Limb (tissue), 2 donors: ENCODE measurements around the gene WWP2.
"Not testable (repeated sequence)": the region's sequence is repeated elsewhere in the genome, so short reads cannot be mapped to it uniquely, and the experiment has no call there.

ENCODE experiments used
- DNase-seq, 2 donors: peaks; one replicate each; pipeline ENCODE4 v3.0.0-alpha.2; 2016; ENCODE audit errors: extremely low spot score in 2 of 2

The WWP2 gene

DNA sequence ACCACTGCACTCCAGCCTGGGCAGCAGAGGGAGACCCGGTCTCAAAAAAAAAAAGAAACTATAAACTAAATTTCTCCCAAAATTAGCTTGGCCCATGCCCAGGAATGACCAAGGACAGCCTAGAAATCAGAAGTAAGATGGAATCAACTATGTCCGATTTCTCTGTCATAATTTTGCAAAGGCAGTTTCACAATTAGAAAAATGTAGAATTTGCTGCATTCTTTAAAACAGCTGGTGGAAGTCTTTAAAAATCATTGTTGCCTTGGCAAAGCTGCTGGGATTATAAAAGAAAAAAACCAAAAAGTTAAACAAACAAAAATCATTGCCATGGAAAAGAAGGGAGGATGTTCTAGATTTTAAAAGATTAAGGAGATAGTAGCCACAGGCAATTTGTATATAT, 32.4 kb downstream of the WWP2 start:
- DNase-seq = no peak

DNA sequence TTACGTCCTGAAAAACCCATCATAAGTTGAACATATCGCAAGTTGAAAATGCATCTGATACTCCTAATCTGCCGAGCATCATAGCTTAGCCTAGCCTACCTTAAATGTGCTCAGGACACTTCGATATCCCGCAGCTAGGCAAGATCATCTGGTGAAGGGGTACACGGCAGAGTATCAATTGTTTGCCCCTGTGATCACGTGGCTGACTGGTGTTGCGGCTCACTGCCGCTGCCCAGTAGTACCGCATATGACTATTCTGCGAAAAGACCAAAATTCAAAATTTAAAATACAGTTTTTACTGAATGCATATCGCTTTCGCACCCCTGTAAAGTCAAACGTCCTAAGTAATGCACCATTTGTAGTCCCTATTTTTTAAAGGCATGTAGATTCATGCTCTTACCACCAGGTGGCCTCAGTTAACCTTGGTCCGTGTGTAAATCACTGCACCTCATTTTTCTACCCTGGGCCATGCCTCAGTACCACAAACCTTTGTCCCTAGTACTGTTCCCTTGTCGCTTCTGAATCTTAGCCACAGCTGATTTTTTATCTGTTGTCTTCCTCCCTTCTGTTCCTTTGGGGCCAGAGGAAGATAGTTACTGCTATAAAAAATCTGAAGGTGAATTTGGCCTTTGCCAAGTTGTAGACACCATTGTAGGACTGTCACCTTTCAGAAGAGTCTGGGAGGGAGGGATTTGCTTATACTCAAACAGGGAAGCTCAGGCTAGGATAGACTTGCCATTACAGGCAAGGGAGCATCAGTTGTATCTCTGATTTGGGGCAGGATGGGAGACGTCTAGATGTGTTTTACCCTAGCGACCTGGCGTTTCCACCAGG, 34.4 kb downstream of the WWP2 start:
- DNase-seq = peak; percentile 53 to 83

DNA sequence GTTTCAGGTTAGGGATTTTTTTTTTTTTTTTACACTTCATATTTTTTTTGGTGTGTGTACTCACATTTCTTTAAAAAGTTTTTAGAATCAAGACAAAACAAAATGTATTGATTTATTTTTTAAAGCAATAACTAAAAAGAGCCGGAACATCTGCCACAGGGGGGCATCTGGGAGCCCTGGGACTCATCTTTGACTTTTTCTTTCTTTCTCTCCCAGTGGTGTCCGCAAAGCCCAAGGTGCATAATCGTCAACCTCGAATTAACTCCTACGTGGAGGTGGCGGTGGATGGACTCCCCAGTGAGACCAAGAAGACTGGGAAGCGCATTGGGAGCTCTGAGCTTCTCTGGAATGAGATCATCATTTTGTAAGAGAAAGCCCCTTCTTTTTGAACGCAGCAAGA, 36.3 kb downstream of the WWP2 start:
- peak in 1 of 2 donors; percentile 38 for DNase-seq

DNA sequence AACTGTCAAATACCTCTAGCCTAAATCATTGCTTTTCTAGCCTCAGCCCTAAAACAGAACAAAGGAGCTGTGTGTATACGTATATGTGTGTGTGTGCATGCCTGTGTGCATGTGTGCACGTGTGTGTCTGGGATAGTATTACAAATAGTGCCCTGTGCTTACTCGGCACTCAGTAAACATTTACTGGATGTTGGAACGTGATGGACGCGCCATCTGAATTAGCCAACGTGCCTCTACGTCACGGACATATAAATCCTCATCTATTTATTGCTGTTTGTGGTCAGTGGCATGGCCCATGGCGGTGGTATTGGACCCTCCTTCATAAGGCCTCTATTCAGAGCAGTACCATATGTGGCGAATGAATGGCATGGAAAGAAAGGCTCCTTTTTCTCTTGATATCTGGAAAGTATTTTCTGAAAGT, 37.5 kb downstream of the WWP2 start:
- peak; percentile 47 to 55 for DNase-seq

DNA sequence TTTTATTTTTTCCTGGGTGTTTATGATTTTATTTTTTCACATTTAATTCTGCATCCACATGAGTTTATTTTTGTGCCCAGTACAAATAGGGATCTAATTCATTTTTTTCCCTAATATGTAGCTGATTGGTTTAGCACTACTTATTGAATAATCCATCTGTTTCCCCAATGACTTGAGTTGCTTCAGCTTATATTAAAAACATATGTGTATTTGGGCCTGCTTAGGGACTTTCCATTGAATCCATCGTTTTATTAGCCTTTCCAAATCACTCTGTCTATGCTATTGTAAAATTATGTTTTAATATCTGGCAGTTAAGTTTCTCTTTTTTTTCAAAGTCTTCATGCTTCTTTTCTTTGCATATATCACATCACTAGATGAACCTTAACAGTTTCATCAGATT, 42.2 kb downstream of the WWP2 start:
- peak in 1 of 2 donors; percentile 45 for DNase-seq

DNA sequence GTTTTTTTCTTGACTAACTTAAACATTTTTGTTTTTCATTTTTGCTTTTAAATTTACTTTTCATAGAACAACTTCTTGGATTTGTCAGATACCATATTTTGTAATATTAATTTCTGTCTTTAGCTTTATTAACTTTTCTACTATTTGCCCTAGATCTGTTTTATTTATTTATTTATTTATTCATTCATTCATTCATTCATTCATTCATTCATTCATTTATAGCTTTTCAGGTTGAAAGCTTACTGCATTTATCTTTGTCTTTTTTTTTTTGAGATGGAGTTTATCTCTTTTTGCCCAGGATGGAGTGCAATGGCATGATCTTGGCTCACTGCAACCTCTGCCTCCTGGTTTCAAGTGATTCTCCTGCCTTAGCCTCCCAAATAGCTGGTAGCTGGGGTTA, 44.6 kb downstream of the WWP2 start:
- not testable (repeated sequence) for DNase-seq

DNA sequence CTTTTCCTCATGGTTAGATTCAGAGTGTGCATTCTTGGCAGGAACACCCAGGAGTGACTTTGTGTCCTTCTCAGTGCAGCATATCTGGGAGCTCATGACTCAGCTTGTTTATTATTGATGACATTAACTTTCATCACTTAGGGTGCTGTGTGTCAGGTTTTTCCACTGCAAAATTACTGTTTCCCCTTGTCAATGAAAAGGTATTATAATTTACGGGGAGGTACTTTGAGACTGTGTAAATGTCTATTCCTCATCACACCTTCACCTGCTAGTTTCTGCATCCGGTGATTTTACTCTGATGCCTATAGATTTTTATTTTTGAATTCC, 50.5 kb downstream of the WWP2 start:
- DNase-seq = no peak

DNA sequence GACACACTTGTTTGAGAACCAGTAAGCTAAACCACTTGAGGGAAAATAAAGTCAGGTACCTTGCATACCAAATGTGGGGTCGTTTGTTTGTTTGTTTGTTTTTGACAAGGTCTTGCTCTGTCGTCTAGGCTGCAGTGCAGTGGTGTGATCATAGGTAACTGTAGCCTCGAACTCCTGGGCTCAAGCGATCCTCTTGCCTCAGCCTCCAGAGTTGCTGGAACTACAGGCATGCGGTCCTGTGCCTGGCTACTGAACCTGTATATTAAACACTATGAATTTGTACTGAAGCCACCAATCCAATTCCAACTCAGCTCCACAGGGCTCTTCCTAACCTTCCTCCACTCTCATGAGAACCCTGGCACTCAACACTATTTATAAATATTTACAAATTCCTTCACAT, 51.9 kb downstream of the WWP2 start:
- DNase-seq = no peak

DNA sequence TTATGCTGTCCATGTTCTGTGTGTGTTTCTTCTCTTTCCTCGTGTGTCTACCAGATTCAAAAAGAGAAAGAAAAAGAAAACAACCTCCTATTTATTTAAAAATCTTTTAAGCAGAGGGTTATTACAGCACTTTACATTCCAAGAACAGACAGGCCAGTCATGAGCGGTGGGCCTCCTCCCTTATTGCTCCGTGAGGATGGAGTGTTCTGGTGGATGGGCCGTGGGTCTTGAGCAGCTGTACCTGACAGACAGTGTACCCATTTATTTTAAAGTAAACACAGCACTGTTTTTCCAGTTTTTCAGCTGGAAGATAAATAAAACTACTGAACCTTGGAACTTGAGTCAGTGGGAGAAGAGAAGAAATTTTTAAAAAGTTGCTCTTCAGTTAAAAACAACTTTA, 52.4 kb downstream of the WWP2 start:
- no peak for DNase-seq

DNA sequence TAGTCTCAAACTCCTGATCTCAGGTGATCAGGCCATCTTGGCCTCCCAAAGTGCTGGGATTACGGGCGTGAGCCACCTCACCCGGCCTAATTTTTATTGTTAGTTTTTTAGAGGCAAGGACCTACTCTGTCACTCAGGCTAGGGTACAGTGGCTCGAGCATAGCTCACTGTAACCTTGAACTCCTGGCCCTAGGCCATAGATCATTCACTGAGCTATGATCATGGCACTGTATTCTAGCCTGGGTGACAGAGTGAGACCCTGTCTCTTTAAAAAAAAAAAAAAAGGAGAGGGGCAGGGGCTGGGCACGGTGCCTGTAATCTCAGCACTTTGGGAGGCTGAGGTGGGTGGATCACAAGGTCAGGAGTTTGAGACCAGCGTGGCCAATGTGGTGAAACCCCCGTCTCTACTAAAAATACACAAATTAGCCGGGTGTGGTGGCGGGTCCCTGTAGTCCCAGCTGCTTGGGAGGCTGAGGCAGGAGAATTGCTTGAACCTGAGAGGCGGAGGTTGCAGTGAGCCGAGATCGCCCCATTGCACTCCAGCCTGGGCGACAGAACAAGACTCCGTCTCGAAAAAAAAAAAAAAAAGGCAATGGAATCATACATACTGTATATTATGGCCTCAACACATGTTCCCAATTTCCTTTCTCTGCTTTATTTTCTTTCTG, 53.2 kb downstream of the WWP2 start:
- DNase-seq = not testable (repeated sequence)

DNA sequence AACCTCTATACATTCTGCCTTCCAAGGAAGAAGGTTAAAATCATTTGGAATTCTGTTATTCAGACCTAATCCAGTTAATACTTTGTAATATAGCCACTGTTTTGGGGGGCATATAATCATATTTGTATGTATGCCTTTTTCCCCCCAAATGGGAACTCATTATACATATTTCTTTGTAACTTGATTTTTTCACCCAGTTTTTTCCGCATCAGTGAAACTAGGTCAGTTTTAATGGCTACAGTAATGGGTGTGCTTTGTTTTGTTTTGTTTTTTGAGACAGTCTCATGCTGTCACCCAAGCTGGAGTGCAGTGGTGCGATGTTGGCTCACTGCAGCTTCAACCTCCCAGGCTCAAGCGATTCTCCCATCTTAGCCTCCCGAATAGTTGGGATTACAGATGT, 54.9 kb downstream of the WWP2 start:
- no peak for DNase-seq

DNA sequence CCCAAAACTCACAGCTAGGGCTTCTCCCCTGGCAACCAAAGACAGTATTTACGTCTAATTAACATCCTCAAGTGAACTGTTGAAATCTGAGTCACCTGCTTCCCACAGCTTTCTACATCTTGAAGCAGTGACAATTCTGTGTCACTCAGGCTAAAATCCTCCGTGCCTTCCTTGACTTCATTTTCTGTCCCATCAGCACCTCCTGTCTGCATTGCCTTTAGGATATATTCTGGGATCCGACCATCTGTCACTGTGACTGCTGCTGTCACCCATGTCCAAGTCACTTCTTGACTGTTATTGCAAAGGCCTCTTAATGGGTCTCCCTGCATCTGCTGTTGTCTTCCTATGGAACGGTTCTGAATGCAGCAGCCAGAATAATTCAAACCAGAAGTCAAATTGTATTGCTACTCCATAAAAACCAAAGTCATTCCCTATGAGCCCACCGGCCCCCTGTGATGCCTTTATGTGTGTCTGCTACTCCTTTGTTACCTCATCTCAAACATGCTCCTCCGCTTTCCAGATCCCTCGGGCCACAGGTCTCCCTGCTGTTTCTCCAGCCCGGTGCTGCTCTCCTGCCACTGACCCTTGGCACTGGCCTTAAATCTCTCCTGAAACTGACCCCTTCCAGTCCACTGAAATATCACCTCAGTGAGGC, 56.9 kb downstream of the WWP2 start:
- no peak for DNase-seq

DNA sequence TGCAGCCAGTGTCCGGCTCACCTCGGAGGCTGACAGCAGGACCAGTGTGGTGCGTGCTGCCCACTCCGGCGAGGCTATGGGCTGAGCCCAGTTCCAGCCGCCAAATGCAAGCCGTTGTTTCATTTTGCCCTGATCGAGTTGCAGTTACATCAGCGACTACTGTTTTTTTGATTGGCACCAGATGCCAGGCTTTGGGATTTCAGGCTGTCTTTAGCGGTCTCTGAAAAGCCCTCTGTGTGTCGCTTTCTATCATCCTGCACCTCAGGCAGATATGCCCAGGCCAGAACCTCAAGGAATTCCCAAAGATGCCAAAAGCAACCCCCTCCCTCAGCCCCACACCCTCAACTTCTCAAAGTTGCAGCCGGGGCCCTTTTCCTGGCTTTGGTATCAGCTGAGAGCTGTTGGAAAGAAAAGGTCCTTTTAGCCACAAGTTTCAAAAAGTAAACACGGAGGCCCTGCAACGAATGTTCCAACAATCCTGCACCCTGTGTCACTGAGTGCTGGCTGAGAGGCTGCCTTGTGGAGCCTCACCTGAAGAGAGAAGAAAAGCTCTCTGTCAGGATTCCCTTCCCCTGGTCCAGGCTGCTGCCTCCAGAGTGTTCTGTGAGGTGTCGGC, 58.9 kb downstream of the WWP2 start:
- peak; percentile 51 to 55 for DNase-seq

DNA sequence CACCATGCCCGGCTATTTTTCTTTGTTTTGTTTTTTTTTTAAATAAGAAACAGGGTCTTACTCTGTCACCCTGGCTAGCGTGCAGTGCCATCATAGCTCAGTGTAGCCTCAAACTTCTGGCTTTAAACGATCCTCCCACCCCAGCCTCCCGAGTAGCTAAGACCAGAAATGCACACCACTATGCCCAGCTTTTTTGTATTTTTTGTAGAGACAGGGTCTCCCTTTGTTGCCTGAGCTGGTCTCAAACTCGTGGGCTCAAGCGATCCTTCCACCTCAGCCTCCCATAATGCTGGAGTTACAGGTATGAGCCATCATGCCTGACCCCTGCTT, 59.7 kb downstream of the WWP2 start:
- no peak for DNase-seq

DNA sequence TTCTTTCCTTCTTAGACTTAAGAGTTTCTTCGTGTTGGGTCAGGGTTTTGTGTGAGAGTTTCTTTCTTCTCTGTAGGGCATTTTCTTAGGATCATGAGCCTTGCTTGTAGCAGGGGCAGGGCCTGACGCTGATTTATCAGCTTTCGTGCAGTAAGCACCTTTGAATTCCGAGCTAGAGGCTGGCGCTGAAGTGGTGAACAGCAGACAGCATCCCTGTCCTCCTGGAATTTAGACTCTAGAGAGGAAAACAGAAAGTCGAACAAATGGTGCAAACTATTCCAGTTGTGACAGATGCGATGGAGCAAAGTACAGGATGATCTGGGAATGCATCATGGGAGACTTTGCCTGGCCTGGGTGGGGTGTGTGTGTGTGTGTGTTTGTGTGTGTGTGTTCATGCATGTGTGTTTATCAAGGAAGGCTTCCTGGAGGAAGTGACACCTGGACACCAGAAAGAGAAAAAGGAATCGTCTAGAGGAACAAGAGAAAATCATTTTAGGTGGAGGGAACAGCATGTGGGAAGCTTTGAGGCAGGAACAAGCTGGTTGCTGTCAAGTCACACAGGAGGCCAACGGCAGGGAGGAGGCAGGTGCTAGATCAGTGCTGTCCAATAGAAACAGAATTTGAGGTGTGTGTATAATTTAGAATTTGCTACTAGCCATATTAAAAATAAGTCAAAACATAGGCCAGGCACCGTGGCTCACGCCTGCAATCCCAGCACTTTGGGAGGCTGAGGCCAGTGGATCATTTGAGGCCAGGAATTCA, 60.2 kb downstream of the WWP2 start:
- no peak for DNase-seq

DNA sequence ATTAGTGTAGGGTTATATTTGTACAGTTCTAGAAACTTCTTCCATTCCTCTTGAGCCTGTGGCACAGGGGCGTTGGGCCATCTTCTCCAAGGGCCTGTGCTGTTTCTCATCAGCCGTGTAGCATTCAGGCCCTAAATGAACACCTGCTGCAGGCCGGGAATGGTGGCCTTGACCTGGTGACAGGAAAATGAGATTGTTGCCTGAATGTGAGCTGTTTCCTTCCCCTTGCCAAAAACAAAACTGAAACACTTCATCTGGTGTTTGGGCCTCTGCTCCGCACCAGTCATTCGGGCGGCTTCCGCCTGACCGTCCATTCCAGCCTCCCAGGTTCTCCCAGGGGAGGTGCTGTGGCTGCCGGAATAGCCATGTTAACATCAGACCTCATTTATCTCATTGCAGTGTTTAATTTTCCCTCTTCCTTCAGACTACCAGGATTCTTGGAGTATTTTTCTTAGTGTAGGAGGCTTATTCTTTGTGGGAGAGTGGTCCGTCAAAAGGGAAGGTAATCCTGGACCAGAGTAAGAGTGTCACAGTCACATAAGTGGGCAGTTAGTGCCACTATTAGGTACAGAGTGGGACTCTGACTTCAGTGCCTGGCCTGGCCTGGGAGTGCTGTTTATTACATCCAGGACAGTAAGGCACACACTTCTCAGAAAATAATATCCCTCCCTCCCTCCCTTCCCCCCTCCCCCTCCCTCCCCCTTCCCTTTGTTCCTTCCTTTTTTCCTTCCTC, 61.9 kb downstream of the WWP2 start:
- DNase-seq = no peak

DNA sequence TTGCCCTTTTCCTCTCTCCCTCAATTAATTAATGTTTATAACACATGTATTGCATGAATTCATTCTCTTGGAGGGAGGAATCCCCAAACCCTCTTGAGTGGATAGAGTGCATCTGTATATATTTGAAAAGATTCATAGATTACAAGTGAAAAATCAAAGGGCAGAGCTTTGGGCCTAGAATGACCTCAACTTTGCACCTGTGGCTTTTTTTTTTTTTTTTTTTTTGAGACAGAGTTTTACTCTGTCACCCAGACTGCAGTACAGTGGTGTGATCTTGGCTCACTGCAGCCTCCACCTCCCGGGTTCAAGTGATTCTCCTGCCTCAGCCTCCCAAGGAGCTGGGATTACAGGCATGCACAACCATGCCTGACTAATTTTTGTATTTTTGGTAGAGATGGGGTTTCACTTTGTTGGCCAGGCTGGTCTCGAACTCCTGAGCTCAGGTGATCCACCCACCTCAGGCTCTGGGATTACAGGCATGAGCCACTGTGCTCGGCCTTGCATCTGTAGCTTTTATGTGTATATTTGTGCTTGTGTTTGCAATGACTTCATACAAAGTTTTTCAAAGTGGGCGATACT, 62.5 kb downstream of the WWP2 start:
- not testable (repeated sequence) for DNase-seq

DNA sequence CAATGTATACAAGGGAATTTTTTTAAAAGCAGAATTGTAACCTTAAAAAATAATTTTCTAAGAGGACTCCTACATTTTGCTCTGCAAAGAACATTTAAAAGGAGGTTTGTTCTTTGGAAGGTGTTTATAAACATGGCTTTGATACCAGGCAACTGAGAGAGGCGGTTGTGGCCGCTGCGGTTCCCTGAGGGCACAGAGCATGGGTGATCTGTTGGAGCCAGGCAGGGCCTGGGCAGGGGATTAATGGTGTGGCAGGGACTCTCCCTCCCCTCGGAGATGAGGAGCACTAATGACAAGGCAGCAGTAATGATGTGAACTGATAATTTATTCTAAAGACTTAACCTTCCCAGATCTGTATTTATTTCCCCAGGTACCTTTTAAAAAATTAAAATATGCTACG, 65.4 kb downstream of the WWP2 start:
- no peak for DNase-seq

DNA sequence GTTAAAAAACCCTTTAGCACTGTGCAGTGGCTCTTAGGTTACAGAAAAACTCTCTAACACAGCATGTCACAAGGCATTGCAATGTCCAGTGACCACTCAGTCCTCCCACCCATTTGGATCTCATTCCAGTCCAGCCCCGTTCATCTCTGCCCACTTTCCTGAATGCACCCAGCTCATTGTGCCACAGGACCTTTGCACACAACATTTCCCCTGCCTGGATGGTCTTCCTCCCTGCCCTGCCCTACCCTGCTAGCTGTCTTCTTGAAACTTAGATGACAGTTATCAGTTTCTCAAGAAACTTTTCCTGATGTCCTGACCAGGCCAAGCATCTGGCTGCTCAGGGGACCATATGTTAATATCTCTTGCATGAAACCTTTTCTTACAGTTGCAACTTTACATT, 67.2 kb downstream of the WWP2 start:
- no peak for DNase-seq

DNA sequence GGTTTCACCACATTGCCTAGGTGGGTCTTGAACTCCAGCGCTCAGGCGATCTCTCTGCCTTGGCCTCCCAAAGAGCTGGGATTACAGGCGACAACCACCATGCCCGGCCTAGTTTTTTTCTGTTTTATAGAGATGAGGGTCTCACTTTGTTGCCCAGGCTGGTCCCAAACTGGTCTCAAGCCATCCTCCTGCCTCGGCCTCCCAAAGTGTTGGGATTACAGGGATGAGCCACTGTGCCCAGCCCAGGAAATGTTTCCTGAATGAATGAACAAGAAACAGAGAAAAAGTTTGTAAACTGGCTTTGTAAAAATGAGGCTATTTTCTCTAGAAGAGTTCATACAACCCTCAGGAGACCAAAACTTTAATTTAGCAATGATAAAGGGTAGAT, 68.0 kb downstream of the WWP2 start:
- no peak for DNase-seq
